Stimulated activated naive CD8-positive, alpha-beta T cell treated with anti-CD3 and anti-CD28 coated beads, Interleukin-15, Interleukin-2, amounts not matched to agents 100 ng/mL and 50 ng/mL, for 24 hours (primary cell): Measurements from ENCODE around the gene TEX44.
"Not testable (repeated sequence)": the region's sequence is repeated elsewhere in the genome, so short reads cannot be mapped to it uniquely, and the experiment has no call there.

Source experiments
- H3K27ac Mint-ChIP-seq: one replicate; pipeline ENCODE4 v1.8.0; 2021; ENCODE audit warnings: mild to moderate bottlenecking, mixed read lengths
- H3K27me3 Mint-ChIP-seq: one replicate; pipeline ENCODE4 v1.8.0; 2021; ENCODE audit warnings: mixed read lengths
- H3K36me3 Mint-ChIP-seq: one replicate; pipeline ENCODE4 v1.8.0; 2021; ENCODE audit warnings: low read depth, mixed read lengths
- H3K4me1 Mint-ChIP-seq: one replicate; pipeline ENCODE4 v1.8.0; 2021; ENCODE audit warnings: low read depth, mixed read lengths
- H3K4me3 Mint-ChIP-seq: one replicate; pipeline ENCODE4 v1.8.0; 2021; ENCODE audit warnings: mild to moderate bottlenecking, mixed read lengths
- H3K9me3 Mint-ChIP-seq: one replicate; pipeline ENCODE4 v1.8.0; 2021; ENCODE audit warnings: mixed read lengths

The TEX44 gene

GRCh38 chr2:231565887-231566594 is 26.6 kb upstream of the TEX44 start:
- no peak overlapping the region for H3K27ac Mint-ChIP-seq
- H3K27me3 Mint-ChIP-seq: no peaks in the 10 kb centered on the region
- peaks cover 8% of the 10 kb centered on the region for H3K4me1 Mint-ChIP-seq
- no peak overlapping the region for H3K4me3 Mint-ChIP-seq
- no peaks in the 10 kb centered on the region for H3K9me3 Mint-ChIP-seq
- no peaks in the 10 kb centered on the region for H3K36me3 Mint-ChIP-seq

DNA sequence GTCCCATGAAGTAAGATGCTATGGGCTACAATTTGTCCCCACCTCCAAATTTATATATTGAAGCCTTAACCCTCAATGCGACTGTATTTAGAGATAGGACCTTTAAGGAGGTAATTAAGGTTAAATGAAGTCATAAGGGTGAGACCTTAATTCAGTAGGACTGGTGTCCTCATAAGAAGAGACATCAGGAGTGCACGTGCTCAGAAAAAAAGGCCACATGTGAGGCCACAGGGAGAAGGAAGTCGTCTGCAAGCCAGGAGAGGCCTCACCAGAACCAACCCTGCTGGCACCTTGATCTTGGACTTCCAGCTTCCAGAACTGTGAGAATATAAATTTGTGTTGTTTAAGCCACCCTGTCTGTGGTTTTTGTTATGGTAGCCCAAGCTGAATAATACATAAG is 25.5 kb upstream of the TEX44 start:
- Mint-ChIP-seq H3K4me3 (no peak overlapping the region), H3K9me3 (no peaks in the 10 kb centered on the region), H3K36me3 (no peaks in the 10 kb centered on the region), H3K4me1 (peaks cover 8% of the 10 kb centered on the region), H3K27ac (no peak overlapping the region), H3K27me3 (no peaks in the 10 kb centered on the region)

- Mint-ChIP-seq H3K9me3 (no peaks in the 10 kb centered on the region), H3K27ac (no peak overlapping the region), H3K27me3 (no peaks in the 10 kb centered on the region)
These were observed 24.4 kb upstream of the TEX44 start for GRCh38 chr2:231568098-231568784.

DNA sequence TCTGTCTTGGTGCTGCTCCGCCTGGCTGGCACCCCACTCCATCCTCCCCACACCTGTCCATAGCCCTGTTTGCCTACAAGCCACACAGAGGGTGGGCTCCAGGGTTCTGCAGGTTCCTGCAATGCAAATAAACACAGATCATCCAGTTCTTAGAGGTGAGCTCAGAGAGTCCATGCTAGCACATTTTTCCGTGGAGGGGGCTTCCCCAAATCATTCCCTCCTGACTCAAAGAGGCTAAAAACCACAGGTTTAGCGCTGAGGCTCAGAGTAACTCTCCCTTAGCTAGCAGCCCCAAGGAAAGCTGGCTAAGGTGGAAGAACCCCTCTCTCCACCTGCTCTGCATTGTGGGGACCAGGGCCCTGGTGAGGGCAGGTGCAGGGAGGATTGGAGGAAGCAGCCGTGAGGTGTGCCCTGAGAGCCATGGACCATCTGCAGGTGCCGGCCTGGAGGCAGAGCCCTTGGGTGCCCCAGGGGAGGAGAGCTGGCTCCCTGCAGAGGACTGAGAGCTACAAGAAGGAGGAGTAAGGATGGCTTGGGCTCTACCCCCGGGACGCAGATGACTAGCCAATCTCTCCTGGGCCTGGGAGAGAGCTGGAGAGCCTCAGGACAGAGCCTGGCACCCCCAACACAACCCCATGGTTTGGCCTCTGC is 23.8 kb upstream of the TEX44 start:
- Mint-ChIP-seq H3K9me3 (no peaks in the 10 kb centered on the region), H3K27me3 (no peaks in the 10 kb centered on the region), H3K4me3 (no peak overlapping the region), H3K36me3 (no peaks in the 10 kb centered on the region), H3K27ac (no peak overlapping the region), H3K4me1 (peaks cover 8% of the 10 kb centered on the region)

More at GRCh38 chr2:231568098-231568784, 24.4 kb upstream of the TEX44 start:
- no peak overlapping the region for H3K4me3 Mint-ChIP-seq
- no peaks in the 10 kb centered on the region for H3K36me3 Mint-ChIP-seq
- H3K4me1 Mint-ChIP-seq: peaks cover 8% of the 10 kb centered on the region

- not testable (repeated sequence) for H3K4me1 Mint-ChIP-seq
These were observed 21.7 kb upstream of the TEX44 start for GRCh38 chr2:231570915-231571314.

GRCh38 chr2:231571661-231572191 is 20.9 kb upstream of the TEX44 start:
- Mint-ChIP-seq H3K9me3 (no peaks in the 10 kb centered on the region), H3K4me1 (peaks cover 8% of the 10 kb centered on the region), H3K36me3 (no peaks in the 10 kb centered on the region), H3K4me3 (no peak overlapping the region), H3K27me3 (no peaks in the 10 kb centered on the region), H3K27ac (no peak overlapping the region)

More at GRCh38 chr2:231570915-231571314, 21.7 kb upstream of the TEX44 start:
- H3K27ac Mint-ChIP-seq, H3K36me3 Mint-ChIP-seq, H3K4me3 Mint-ChIP-seq, H3K27me3 Mint-ChIP-seq, H3K9me3 Mint-ChIP-seq: not testable (repeated sequence)

- H3K9me3 Mint-ChIP-seq: no peaks in the 10 kb centered on the region
- no peak overlapping the region for H3K4me3 Mint-ChIP-seq
- H3K27ac Mint-ChIP-seq: no peak overlapping the region
- H3K36me3 Mint-ChIP-seq: no peaks in the 10 kb centered on the region
- no peaks in the 10 kb centered on the region for H3K27me3 Mint-ChIP-seq
- peaks cover 8% of the 10 kb centered on the region for H3K4me1 Mint-ChIP-seq
These were observed 19.6 kb upstream of the TEX44 start for GRCh38 chr2:231573096-231573495.

- H3K36me3 Mint-ChIP-seq: no peaks in the 10 kb centered on the region
- H3K27ac Mint-ChIP-seq: no peak overlapping the region
- peaks cover 3% of the 10 kb centered on the region for H3K4me1 Mint-ChIP-seq
- no peak overlapping the region for H3K4me3 Mint-ChIP-seq
- H3K9me3 Mint-ChIP-seq: peaks cover 4% of the 10 kb centered on the region
- H3K27me3 Mint-ChIP-seq: no peaks in the 10 kb centered on the region
These were observed 18.8 kb upstream of the TEX44 start for GRCh38 chr2:231573698-231574421.

GRCh38 chr2:231575612-231576256 is 16.9 kb upstream of the TEX44 start:
- Mint-ChIP-seq H3K27ac (no peak overlapping the region), H3K9me3 (peaks cover 9% of the 10 kb centered on the region), H3K4me1 (no peaks in the 10 kb centered on the region)

GRCh38 chr2:231576465-231576864 is 16.2 kb upstream of the TEX44 start:
- peaks cover 5% of the 10 kb centered on the region for H3K27me3 Mint-ChIP-seq
- no peak overlapping the region for H3K27ac Mint-ChIP-seq
- peaks cover 9% of the 10 kb centered on the region for H3K9me3 Mint-ChIP-seq
- H3K4me3 Mint-ChIP-seq: no peak overlapping the region
- H3K36me3 Mint-ChIP-seq: no peaks in the 10 kb centered on the region
- no peaks in the 10 kb centered on the region for H3K4me1 Mint-ChIP-seq

More at GRCh38 chr2:231575612-231576256, 16.9 kb upstream of the TEX44 start:
- Mint-ChIP-seq H3K36me3 (no peaks in the 10 kb centered on the region), H3K27me3 (peaks cover 5% of the 10 kb centered on the region), H3K4me3 (no peak overlapping the region)

DNA sequence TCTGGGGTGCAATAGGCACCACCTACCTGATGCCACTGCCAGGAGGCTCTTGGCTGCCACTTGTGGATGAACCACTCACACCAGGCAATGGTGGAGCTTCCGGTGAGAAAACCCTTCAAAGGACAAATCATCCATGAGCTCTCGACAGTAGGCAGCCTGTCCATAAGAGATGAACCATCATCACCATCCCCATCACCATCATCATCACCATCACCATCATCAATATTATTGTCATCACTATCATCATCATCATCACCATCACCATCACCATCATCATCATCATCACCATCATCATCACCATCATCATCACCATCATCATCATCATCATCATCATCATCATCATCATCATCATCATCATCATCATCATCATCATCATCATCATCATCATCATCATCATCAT is 14.0 kb upstream of the TEX44 start:
- H3K4me3 Mint-ChIP-seq, H3K9me3 Mint-ChIP-seq, H3K27me3 Mint-ChIP-seq, H3K27ac Mint-ChIP-seq, H3K36me3 Mint-ChIP-seq, H3K4me1 Mint-ChIP-seq: not testable (repeated sequence)

GRCh38 chr2:231579560-231579959 is 13.1 kb upstream of the TEX44 start:
- peaks cover 9% of the 10 kb centered on the region for H3K9me3 Mint-ChIP-seq
- no peaks in the 10 kb centered on the region for H3K36me3 Mint-ChIP-seq
- no peaks in the 10 kb centered on the region for H3K4me1 Mint-ChIP-seq
- no peak overlapping the region for H3K27ac Mint-ChIP-seq
- H3K27me3 Mint-ChIP-seq: peaks cover 5% of the 10 kb centered on the region
- H3K4me3 Mint-ChIP-seq: no peak overlapping the region

DNA sequence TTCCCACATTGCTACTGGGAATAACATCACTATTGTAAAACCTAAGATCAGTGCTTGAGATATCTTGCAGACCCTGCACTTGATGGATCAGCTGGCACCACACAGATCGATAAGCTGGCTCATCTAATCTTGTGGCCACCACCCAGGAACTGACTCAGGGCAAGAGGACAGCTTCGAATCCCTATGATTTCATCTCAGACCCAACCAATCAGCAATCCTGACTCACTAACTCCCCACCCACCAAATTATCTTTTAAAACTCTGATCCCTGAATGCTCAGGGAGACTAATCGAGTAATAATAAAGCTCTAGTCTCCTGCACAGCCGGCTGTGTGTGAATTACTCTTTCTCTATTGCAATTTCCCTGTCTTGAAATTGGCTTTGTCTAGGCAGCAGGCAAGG is 11.3 kb upstream of the TEX44 start:
- Mint-ChIP-seq H3K27ac (no peak overlapping the region), H3K9me3 (peaks cover 9% of the 10 kb centered on the region), H3K27me3 (peaks cover 5% of the 10 kb centered on the region), H3K36me3 (no peaks in the 10 kb centered on the region), H3K4me3 (no peak overlapping the region), H3K4me1 (no peaks in the 10 kb centered on the region)

- H3K4me1 Mint-ChIP-seq: no peaks in the 10 kb centered on the region
- H3K36me3 Mint-ChIP-seq: no peaks in the 10 kb centered on the region
- no peak overlapping the region for H3K4me3 Mint-ChIP-seq
- no peak overlapping the region for H3K27ac Mint-ChIP-seq
- peaks cover 5% of the 10 kb centered on the region for H3K9me3 Mint-ChIP-seq
- peaks cover 5% of the 10 kb centered on the region for H3K27me3 Mint-ChIP-seq
These were observed 8.7 kb upstream of the TEX44 start for GRCh38 chr2:231583982-231584381.
